T-helper 1 cell treated with Interleukin-12 subunit alpha and Interleukin-12 subunit beta and Interleukin-4 antibody, amounts not matched to agents 30 μg/mL and 1 μg/mL, for 36 hours (primary cell): ENCODE measurements around the gene SETD5.

Experiments used
- H3K27ac Mint-ChIP-seq: one replicate; pipeline ENCODE4 v1.8.0; 2021; ENCODE audit warnings: mild to moderate bottlenecking, mixed read lengths
- H3K27me3 Mint-ChIP-seq: one replicate; pipeline ENCODE4 v1.8.0; 2021; ENCODE audit warnings: low read depth, mixed read lengths
- H3K36me3 Mint-ChIP-seq: one replicate; pipeline ENCODE4 v1.8.0; 2021; ENCODE audit warnings: low read depth, mixed read lengths
- H3K4me1 Mint-ChIP-seq: one replicate; pipeline ENCODE4 v1.8.0; 2021; ENCODE audit warnings: low read depth, mixed read lengths
- H3K4me3 Mint-ChIP-seq: one replicate; pipeline ENCODE4 v1.8.0; 2021; ENCODE audit warnings: mild to moderate bottlenecking, moderate library complexity, mixed read lengths
- H3K9me3 Mint-ChIP-seq: one replicate; pipeline ENCODE4 v1.8.0; 2021; ENCODE audit warnings: mixed read lengths

Gene SETD5

GRCh38 chr3:9409981-9410854 is 12.8 kb downstream of the SETD5 start:
- peaks cover 35% of the 10 kb centered on the region for H3K4me1 Mint-ChIP-seq
- no peak overlapping the region for H3K27ac Mint-ChIP-seq
- no peak overlapping the region for H3K4me3 Mint-ChIP-seq
- H3K9me3 Mint-ChIP-seq: no peaks in the 10 kb centered on the region
- no peaks in the 10 kb centered on the region for H3K27me3 Mint-ChIP-seq
- H3K36me3 Mint-ChIP-seq: peaks cover 9% of the 10 kb centered on the region

DNA sequence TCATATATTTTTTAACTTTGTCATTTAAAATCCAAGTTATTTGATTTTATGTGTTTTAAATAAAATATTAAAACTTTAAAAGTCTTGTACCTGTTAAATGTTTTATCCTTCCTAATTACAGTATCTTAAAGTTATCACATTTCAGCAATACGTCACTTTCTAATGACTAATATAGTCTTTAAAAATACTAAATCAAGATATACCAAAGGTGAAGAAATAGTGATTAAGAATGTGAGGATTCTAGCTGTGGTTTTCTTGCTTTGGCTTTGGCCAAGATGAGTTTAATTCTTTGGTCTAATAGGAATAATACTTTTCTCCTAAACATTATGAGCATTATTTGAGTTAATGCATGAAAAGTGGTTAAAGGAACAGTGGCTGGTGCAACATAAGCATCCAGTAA is 13.9 kb downstream of the SETD5 start:
- peaks cover 11% of the 10 kb centered on the region for H3K36me3 Mint-ChIP-seq
- no peak overlapping the region for H3K27ac Mint-ChIP-seq
- H3K4me1 Mint-ChIP-seq: peaks cover 34% of the 10 kb centered on the region
- H3K27me3 Mint-ChIP-seq: no peaks in the 10 kb centered on the region
- H3K9me3 Mint-ChIP-seq: no peaks in the 10 kb centered on the region
- no peak overlapping the region for H3K4me3 Mint-ChIP-seq

DNA sequence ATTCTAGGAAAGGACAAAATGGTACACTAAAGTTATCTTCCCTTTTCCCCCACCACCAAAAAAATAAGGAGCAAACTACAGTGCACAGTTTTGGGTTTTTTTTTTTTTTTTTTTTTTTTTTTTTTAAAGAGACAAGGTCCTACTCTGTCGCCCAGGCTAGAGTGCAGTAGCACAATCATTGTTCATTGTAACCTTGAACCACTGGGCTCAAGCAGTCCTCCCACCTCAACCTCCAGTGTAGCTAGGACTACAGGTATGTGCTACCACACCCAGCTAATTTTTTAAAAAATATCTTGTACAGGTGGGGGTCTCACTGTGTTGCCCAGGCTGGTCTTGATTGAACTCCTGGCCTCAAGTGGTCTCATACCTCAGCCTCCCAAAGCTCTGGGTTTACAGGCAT is 14.9 kb downstream of the SETD5 start:
- Mint-ChIP-seq H3K36me3 (peaks cover 11% of the 10 kb centered on the region), H3K9me3 (no peaks in the 10 kb centered on the region), H3K4me3 (no peak overlapping the region), H3K27ac (no peak overlapping the region), H3K27me3 (no peaks in the 10 kb centered on the region), H3K4me1 (peaks cover 30% of the 10 kb centered on the region)

DNA sequence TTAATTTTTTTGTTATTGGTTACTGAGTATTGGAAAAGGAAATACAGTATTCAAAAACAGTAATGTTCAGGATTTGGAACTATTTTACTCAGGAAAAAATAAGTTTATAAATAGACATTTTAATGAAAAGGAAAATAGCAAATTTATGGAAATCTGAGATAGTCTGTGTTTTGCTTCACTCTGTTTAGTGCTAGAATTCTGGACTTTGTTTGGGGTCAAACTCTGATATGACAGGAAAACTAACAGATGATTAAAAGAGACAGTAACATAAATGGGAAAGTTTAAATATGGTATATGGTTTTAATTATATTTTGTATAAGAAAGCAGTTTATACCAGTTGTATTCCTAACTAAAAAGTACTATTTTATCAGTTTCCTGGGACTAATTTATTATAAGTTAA is 17.4 kb downstream of the SETD5 start:
- Mint-ChIP-seq H3K4me3 (no peak overlapping the region), H3K27me3 (no peaks in the 10 kb centered on the region), H3K36me3 (peaks cover 7% of the 10 kb centered on the region), H3K9me3 (no peaks in the 10 kb centered on the region), H3K27ac (no peak overlapping the region), H3K4me1 (peaks cover 23% of the 10 kb centered on the region)

GRCh38 chr3:9415485-9416138 is 18.2 kb downstream of the SETD5 start:
- H3K27ac Mint-ChIP-seq: no peak overlapping the region

DNA sequence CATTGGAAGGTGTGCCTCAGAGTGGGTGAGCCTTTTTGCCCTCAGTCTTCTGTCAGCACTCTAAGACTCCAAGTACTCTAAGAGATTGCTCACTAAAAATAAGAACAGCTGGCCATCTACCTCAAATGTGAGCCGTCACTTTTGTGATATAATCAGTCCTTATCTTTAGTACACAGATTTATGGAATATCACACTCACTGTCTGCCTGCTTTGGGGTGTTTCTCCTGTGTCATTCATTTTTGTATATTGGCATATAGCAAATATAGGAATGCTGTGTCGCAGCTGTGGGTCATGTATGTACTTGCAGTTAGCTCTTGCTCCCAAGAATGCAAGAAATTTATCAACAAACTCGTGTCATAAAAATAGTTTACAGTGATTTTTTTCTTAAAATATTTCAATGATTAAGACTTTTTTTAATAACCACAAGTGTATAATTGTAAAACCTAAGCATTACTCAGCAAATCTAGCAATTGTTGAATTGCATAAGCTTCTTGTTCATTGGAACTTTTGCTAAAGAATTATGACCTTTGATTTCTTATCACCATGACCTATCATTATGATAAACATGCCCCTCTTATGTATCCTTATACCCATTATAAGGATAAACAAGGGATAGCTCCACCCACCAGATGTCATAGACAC is 18.8 kb downstream of the SETD5 start:
- peaks cover 8% of the 10 kb centered on the region for H3K36me3 Mint-ChIP-seq
- H3K9me3 Mint-ChIP-seq: no peaks in the 10 kb centered on the region
- H3K4me1 Mint-ChIP-seq: peaks cover 23% of the 10 kb centered on the region
- no peak overlapping the region for H3K27ac Mint-ChIP-seq
- H3K4me3 Mint-ChIP-seq: no peak overlapping the region
- H3K27me3 Mint-ChIP-seq: no peaks in the 10 kb centered on the region

More at GRCh38 chr3:9415485-9416138, 18.2 kb downstream of the SETD5 start:
- Mint-ChIP-seq H3K9me3 (no peaks in the 10 kb centered on the region), H3K36me3 (peaks cover 6% of the 10 kb centered on the region), H3K4me3 (no peak overlapping the region), H3K4me1 (peaks cover 19% of the 10 kb centered on the region), H3K27me3 (no peaks in the 10 kb centered on the region)

DNA sequence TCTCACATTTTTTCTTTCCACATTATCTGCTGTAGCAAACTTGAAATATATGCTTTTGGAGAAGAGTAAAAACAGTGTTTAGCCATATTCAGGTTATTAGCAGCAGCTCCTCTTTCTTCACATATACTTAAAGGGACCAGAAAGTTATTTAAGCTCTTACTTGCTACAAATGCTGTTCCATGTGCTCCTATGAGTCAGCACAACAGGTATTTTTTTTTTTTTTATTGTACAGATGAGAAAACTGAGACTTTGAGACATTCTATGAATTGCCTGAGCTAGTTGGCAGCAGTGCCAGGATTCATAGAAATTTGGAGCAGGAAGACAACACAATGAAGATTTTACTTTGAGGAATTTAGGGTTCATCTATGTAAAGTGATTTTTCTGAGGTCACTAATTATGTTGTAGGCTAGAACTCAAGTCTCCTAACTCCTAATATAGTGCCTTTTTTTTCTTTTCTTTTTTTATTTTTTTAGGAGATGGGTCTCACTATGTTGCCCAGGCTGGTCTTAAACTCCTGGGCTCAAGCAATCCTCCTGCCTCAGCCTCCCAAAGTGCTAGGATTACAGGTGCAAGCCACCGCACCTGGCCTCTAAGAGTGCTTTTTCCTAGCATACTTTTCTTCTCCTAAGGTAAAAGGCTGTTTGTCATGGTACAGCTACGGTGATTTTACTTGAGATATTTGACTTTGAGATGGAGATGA is 23.6 kb downstream of the SETD5 start:
- H3K4me3 Mint-ChIP-seq: no peak overlapping the region
- H3K4me1 Mint-ChIP-seq: peaks cover 23% of the 10 kb centered on the region
- H3K27ac Mint-ChIP-seq: peak overlapping the region; percentile 62
- H3K9me3 Mint-ChIP-seq: no peaks in the 10 kb centered on the region
- H3K27me3 Mint-ChIP-seq: no peaks in the 10 kb centered on the region
- H3K36me3 Mint-ChIP-seq: peaks cover 18% of the 10 kb centered on the region

GRCh38 chr3:9422712-9423424 is 25.5 kb downstream of the SETD5 start:
- Mint-ChIP-seq H3K9me3 (no peaks in the 10 kb centered on the region), H3K4me3 (no peak overlapping the region), H3K27ac (peak overlapping the region; percentile 62), H3K27me3 (no peaks in the 10 kb centered on the region), H3K36me3 (peaks cover 18% of the 10 kb centered on the region), H3K4me1 (peaks cover 22% of the 10 kb centered on the region)

DNA sequence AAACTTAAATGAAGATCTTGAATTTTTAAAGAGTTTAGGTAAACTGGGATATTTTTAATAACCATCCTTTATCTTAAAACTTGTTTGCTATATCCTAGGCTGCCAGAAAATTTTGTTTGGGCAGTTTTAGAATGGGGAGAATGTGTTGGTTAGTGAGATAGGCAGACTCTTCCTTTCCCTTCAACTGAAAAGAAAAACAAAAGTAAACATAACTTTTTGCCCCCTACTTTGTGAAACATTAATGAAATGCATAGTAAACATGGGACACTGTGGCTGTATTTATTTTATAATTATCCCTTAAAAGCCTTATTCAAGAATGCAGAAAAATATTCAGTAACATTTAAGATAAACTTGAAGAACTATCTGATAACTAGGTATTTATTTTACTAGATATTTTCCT is 31.0 kb downstream of the SETD5 start:
- no peaks in the 10 kb centered on the region for H3K9me3 Mint-ChIP-seq
- no peaks in the 10 kb centered on the region for H3K27me3 Mint-ChIP-seq
- peaks cover 46% of the 10 kb centered on the region for H3K36me3 Mint-ChIP-seq
- H3K4me1 Mint-ChIP-seq: peaks cover 16% of the 10 kb centered on the region
- H3K4me3 Mint-ChIP-seq: no peak overlapping the region
- H3K27ac Mint-ChIP-seq: no peak overlapping the region

DNA sequence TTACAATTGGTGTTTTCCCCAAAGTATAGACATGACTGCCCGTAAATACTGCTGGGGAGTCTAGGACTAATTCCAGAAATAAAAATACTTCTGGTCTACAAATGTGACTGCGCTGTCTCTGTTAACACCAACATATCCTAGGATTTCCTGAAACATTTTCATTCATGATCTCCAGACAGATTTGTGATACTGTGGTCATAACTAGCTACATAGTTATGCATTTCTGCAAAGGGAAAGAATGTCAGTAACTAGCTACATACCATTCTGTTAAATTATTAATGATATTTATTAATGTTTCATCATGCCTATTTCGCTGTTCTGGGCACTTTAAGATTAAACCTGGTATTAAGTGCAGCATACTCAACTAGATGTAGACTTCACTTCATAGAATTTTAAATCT is 33.3 kb downstream of the SETD5 start:
- peaks cover 10% of the 10 kb centered on the region for H3K4me1 Mint-ChIP-seq
- no peaks in the 10 kb centered on the region for H3K27me3 Mint-ChIP-seq
- no peak overlapping the region for H3K27ac Mint-ChIP-seq
- peaks cover 60% of the 10 kb centered on the region for H3K36me3 Mint-ChIP-seq
- no peak overlapping the region for H3K4me3 Mint-ChIP-seq
- H3K9me3 Mint-ChIP-seq: no peaks in the 10 kb centered on the region

- Mint-ChIP-seq H3K36me3 (peaks cover 58% of the 10 kb centered on the region), H3K27me3 (no peaks in the 10 kb centered on the region), H3K9me3 (no peaks in the 10 kb centered on the region), H3K27ac (no peak overlapping the region), H3K4me1 (peaks cover 12% of the 10 kb centered on the region), H3K4me3 (no peak overlapping the region)
These were observed 36.5 kb downstream of the SETD5 start for GRCh38 chr3:9433627-9434521.

DNA sequence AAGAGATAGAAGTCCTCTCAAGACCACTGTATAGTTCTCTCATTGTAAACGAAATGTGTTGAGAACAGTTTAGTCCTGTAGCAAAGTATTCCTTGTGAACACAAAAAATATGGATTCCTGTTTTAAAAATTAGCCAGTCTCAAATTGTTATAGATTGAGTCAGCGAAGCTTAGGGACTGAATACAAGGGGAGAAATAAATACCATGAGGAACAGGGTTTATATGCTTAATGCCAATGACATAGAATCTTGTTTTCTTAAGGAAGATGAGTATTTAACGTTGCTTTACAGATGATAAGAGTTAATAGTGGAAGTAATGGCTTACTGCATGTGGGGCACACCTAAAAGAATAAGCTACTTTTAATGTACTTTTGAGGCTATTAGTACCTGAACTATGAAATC is 37.9 kb downstream of the SETD5 start:
- Mint-ChIP-seq H3K9me3 (no peaks in the 10 kb centered on the region), H3K4me1 (peaks cover 10% of the 10 kb centered on the region), H3K4me3 (no peak overlapping the region), H3K27me3 (no peaks in the 10 kb centered on the region), H3K27ac (no peak overlapping the region), H3K36me3 (peaks cover 50% of the 10 kb centered on the region)

- no peak overlapping the region for H3K4me3 Mint-ChIP-seq
- peaks cover 7% of the 10 kb centered on the region for H3K4me1 Mint-ChIP-seq
- H3K27me3 Mint-ChIP-seq: no peaks in the 10 kb centered on the region
- no peaks in the 10 kb centered on the region for H3K9me3 Mint-ChIP-seq
- H3K27ac Mint-ChIP-seq: no peak overlapping the region
- peaks cover 50% of the 10 kb centered on the region for H3K36me3 Mint-ChIP-seq
These were observed 41.9 kb downstream of the SETD5 start for GRCh38 chr3:9439331-9439730.
